ENCODE measurements around the gene GSTA3. TPM values are rescaled to one million over a fixed set of nuclear protein-coding genes. Genes with fewer than 3 reads are reported as not detected.
A peak's percentile ranks its signal among the peaks of the same experiment; 100 is the strongest.

The GSTA3 gene
- polyA plus RNA-seq, 1 of the 3 experiments (the other 2 are of a cell fraction), result not detected

DNA sequence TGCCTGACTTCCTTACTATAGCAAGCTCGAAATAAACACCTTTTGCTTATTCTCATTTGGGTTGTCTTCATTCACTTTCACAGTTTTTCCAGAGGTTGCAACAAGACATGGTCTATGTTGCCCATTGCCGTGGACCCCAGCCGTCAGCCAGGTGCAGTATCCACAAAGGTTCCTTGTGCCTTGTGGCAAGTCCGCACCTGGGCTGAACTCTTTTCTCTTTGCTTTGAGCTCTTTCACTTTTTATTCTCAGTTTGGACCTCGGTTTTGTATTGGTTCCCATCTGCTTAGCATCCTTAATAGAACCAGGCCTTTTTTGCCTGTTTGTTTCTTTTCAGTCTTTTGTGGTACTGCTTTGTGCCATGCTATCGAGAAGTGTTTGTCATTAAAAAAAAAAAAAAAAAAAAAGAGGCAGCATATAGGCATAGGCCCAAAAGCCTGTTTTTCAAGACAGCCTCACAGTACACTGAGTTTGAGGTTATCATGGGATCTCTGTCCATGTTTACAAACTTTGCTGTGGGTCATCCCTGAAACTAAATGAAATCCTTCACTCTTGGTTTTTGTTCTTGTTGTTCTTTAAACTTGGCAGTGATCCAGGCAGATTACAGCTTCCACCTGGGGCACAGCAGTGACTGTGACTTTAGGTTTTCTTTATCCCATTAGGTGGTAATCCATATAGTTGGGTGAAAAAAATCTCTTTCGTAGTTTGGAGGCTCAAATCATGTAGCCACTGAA, 33.3 kb downstream of the GSTA3 start:
- no peaks in the 10 kb centered on the region for H3K79me2 ChIP-seq (ENCODE audit: insufficient read depth)
- ChIA-PET POLR2A (no interaction called here), CTCF (interaction anchor here (1.1 kb wide), 1 partner anchor 30 kb away, joined by 3 read pairs; no protein-coding TSS in a partner anchor)
- no peak overlapping the region for H3K9ac ChIP-seq
- no peaks in the 10 kb centered on the region for H3F3A ChIP-seq (replicated peaks; ENCODE audit: insufficient read depth)
- H4K20me1 ChIP-seq (ENCODE audit: insufficient read depth), result no peaks in the 10 kb centered on the region
- H3K9me3 ChIP-seq, result no peaks in the 10 kb centered on the region
- H3K27me3 ChIP-seq (ENCODE audit: insufficient read depth), result no peaks in the 10 kb centered on the region
- no peak for DNase-seq
- H3K4me1 ChIP-seq (ENCODE audit: control insufficient read depth in 1 of 2, insufficient read depth in 2 of 2, low read depth in 1 of 2, low read length in 1 of 2), result peaks cover 5 to 9% of the 10 kb centered on the region in 2 experiments; a peak in 3 of 4 replicates
- 82% methylated on average over 7 of the region's 7 CpGs for WGBS (ENCODE audit: low lambda C conversion rate)
- H3K27ac ChIP-seq (ENCODE audit: low read depth in 2 of 2, low read length in 1 of 2), result no peak overlapping the region
- H3K9me2 ChIP-seq, result no peaks in the 10 kb centered on the region
- 0 out of 2 replicates have a peak overlapping the region, but pooled peaks have one; percentile 1 for H3K4me2 ChIP-seq
- no peak for TF ChIP-seq FOXJ3 (CRISPR knock-in tag; IDR thresholded peaks at IDR 0.05)
- no peak for TF ChIP-seq ELF1 (IDR thresholded peaks at IDR 0.05)
- TF ChIP-seq, protein P1, sequence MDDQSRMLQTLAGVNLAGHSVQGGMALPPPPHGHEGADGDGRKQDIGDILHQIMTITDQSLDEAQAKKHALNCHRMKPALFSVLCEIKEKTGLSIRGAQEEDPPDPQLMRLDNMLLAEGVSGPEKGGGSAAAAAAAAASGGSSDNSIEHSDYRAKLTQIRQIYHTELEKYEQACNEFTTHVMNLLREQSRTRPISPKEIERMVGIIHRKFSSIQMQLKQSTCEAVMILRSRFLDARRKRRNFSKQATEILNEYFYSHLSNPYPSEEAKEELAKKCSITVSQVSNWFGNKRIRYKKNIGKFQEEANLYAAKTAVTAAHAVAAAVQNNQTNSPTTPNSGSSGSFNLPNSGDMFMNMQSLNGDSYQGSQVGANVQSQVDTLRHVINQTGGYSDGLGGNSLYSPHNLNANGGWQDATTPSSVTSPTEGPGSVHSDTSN (IDR thresholded peaks at IDR 0.05), result no peak
- TF ChIP-seq CHD2 (IDR thresholded peaks at IDR 0.05; ENCODE audit: low read length, partially characterized antibody), result no peak
- no peak for TF ChIP-seq MEF2A (IDR thresholded peaks at IDR 0.05; ENCODE audit: borderline replicate concordance, low read depth)
- TF ChIP-seq, protein P2, sequence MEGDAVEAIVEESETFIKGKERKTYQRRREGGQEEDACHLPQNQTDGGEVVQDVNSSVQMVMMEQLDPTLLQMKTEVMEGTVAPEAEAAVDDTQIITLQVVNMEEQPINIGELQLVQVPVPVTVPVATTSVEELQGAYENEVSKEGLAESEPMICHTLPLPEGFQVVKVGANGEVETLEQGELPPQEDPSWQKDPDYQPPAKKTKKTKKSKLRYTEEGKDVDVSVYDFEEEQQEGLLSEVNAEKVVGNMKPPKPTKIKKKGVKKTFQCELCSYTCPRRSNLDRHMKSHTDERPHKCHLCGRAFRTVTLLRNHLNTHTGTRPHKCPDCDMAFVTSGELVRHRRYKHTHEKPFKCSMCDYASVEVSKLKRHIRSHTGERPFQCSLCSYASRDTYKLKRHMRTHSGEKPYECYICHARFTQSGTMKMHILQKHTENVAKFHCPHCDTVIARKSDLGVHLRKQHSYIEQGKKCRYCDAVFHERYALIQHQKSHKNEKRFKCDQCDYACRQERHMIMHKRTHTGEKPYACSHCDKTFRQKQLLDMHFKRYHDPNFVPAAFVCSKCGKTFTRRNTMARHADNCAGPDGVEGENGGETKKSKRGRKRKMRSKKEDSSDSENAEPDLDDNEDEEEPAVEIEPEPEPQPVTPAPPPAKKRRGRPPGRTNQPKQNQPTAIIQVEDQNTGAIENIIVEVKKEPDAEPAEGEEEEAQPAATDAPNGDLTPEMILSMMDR (IDR thresholded peaks at IDR 0.05), result no peak
- TF ChIP-seq, protein P3, sequence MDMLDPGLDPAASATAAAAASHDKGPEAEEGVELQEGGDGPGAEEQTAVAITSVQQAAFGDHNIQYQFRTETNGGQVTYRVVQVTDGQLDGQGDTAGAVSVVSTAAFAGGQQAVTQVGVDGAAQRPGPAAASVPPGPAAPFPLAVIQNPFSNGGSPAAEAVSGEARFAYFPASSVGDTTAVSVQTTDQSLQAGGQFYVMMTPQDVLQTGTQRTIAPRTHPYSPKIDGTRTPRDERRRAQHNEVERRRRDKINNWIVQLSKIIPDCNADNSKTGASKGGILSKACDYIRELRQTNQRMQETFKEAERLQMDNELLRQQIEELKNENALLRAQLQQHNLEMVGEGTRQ (IDR thresholded peaks at IDR 0.05; ENCODE audit: borderline replicate concordance, low read depth, low read length), result no peak
- no peak for TF ChIP-seq NFIC (IDR thresholded peaks at IDR 0.05; ENCODE audit: borderline replicate concordance)
- no peak for TF ChIP-seq SIN3A (IDR thresholded peaks at IDR 0.05; ENCODE audit: borderline replicate concordance, low read depth, low read length)
- TF ChIP-seq RAD21 (IDR thresholded peaks at IDR 0.05; ENCODE audit: low read length), result no peak
- TF ChIP-seq, protein P4, sequence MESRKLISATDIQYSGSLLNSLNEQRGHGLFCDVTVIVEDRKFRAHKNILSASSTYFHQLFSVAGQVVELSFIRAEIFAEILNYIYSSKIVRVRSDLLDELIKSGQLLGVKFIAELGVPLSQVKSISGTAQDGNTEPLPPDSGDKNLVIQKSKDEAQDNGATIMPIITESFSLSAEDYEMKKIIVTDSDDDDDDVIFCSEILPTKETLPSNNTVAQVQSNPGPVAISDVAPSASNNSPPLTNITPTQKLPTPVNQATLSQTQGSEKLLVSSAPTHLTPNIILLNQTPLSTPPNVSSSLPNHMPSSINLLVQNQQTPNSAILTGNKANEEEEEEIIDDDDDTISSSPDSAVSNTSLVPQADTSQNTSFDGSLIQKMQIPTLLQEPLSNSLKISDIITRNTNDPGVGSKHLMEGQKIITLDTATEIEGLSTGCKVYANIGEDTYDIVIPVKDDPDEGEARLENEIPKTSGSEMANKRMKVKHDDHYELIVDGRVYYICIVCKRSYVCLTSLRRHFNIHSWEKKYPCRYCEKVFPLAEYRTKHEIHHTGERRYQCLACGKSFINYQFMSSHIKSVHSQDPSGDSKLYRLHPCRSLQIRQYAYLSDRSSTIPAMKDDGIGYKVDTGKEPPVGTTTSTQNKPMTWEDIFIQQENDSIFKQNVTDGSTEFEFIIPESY (IDR thresholded peaks at IDR 0.05; ENCODE audit: borderline replicate concordance, low read depth), result no peak
- no peak for TF ChIP-seq FOXM1 (IDR thresholded peaks at IDR 0.05; ENCODE audit: low read depth)
- TF ChIP-seq, protein P5, sequence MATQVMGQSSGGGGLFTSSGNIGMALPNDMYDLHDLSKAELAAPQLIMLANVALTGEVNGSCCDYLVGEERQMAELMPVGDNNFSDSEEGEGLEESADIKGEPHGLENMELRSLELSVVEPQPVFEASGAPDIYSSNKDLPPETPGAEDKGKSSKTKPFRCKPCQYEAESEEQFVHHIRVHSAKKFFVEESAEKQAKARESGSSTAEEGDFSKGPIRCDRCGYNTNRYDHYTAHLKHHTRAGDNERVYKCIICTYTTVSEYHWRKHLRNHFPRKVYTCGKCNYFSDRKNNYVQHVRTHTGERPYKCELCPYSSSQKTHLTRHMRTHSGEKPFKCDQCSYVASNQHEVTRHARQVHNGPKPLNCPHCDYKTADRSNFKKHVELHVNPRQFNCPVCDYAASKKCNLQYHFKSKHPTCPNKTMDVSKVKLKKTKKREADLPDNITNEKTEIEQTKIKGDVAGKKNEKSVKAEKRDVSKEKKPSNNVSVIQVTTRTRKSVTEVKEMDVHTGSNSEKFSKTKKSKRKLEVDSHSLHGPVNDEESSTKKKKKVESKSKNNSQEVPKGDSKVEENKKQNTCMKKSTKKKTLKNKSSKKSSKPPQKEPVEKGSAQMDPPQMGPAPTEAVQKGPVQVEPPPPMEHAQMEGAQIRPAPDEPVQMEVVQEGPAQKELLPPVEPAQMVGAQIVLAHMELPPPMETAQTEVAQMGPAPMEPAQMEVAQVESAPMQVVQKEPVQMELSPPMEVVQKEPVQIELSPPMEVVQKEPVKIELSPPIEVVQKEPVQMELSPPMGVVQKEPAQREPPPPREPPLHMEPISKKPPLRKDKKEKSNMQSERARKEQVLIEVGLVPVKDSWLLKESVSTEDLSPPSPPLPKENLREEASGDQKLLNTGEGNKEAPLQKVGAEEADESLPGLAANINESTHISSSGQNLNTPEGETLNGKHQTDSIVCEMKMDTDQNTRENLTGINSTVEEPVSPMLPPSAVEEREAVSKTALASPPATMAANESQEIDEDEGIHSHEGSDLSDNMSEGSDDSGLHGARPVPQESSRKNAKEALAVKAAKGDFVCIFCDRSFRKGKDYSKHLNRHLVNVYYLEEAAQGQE (IDR thresholded peaks at IDR 0.05; ENCODE audit: low read depth, low read length), result no peak
- TF ChIP-seq, protein P6, sequence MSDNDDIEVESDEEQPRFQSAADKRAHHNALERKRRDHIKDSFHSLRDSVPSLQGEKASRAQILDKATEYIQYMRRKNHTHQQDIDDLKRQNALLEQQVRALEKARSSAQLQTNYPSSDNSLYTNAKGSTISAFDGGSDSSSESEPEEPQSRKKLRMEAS (IDR thresholded peaks at IDR 0.05; ENCODE audit: low read depth), result no peak
- TF ChIP-seq EP300 (IDR thresholded peaks at IDR 0.05; ENCODE audit: borderline replicate concordance in 1 of 2, low read depth in 1 of 2, low read length in 1 of 2), result no peak
- no peak for TF ChIP-seq SMC3 (IDR thresholded peaks at IDR 0.05; ENCODE audit: low read depth, low read length)
- no peak for TF ChIP-seq RCOR1 (IDR thresholded peaks at IDR 0.05; ENCODE audit: low read length)
- TF ChIP-seq JUND (IDR thresholded peaks at IDR 0.05), result no peak
- no peak for TF ChIP-seq TEAD4 (IDR thresholded peaks at IDR 0.05; ENCODE audit: borderline replicate concordance, insufficient read depth)
- TF ChIP-seq EZH2phosphoT487 (IDR thresholded peaks at IDR 0.05; ENCODE audit: borderline replicate concordance, low read depth), result no peak
- H3K4me3 ChIP-seq (ENCODE audit: low read depth in 2 of 2, low read length in 1 of 2), result no peak overlapping the region
- H3K36me3 ChIP-seq (replicated peaks in 1 of 2; ENCODE audit: control insufficient read depth in 1 of 2, insufficient read depth in 2 of 2, low read length in 1 of 2), result no peaks in the 10 kb centered on the region
- no peak overlapping the region for H2AFZ ChIP-seq (ENCODE audit: low read depth)

Data from SK-N-SH (cell line).